HEK293T (cell line): Measurements from ENCODE around the gene FGGY.

Source experiments
- ARNT ChIP-seq: fragments of 450-650 bp; IDR thresholded peaks from 2 replicates; pipeline ENCODE4 v1.6.1; 2017; ENCODE audit warnings: mild to moderate bottlenecking
- BHLHE40 ChIP-seq: fragments of 450-650 bp; IDR thresholded peaks from 2 replicates; pipeline ENCODE4 v1.6.1; 2016; ENCODE audit warnings: mild to moderate bottlenecking, moderate library complexity, borderline replicate concordance
- ELF4 ChIP-seq: fragments of 450-650 bp; IDR thresholded peaks from 2 replicates; pipeline ENCODE4 v1.6.1; 2017; ENCODE audit warnings: antibody characterized with exemption
- FOXM1 ChIP-seq: fragments of 450-650 bp; IDR thresholded peaks from 2 replicates; pipeline ENCODE4 v1.6.1; 2017; ENCODE audit warnings: mild to moderate bottlenecking, borderline replicate concordance
- L3MBTL2 ChIP-seq: fragments of 450-650 bp; conservative IDR thresholded peaks from 2 replicates; pipeline ENCODE4 v1.6.1; 2016; ENCODE audit warnings: mild to moderate bottlenecking
- LEF1 ChIP-seq: fragments of 450-650 bp; IDR thresholded peaks from 2 replicates; pipeline ENCODE4 v1.6.1; 2017; ENCODE audit warnings: mild to moderate bottlenecking, borderline replicate concordance
- SP1 ChIP-seq: fragments of 450-650 bp; IDR thresholded peaks from 2 replicates; pipeline ENCODE4 v1.6.1; 2017
- SUZ12 ChIP-seq: fragments of 450-650 bp; IDR thresholded peaks from 2 replicates; pipeline ENCODE4 v1.6.1; 2016; ENCODE audit warnings: mild to moderate bottlenecking
- TARDBP ChIP-seq: fragments of 450-650 bp; IDR thresholded peaks from 2 replicates; pipeline ENCODE4 v1.6.1; 2016
- TF ChIP-seq, protein P1 (sequence below): fragments of 450-650 bp; IDR thresholded peaks from 2 replicates; pipeline ENCODE4 v1.6.1; 2016

DNA sequence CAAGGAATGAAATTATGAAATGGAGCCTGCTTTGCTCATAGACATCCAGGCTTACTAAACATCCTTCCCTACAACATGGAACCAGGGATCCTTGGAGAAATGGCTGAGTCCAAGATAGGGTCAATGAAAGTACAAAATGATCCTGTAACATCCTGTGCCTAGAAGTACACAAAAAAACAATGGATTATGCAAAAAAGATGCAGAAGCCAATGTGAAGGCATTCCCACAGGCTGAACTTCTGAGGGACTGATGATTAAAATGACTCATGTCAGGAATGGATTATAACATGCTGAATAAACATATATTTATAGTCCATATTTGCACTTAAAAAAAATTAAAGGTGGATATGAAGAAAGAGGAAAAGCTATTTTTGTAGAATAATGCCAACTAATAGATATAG, 507.4 kb downstream of the FGGY start:
- TF ChIP-seq ELF4 (no peak), FOXM1 (no peak), LEF1 (no peak), TARDBP (no peak), BHLHE40 (no peak), SP1 (no peak), SUZ12 (no peak), ARNT (no peak), L3MBTL2 (no peak)
- TF ChIP-seq, protein P1, sequence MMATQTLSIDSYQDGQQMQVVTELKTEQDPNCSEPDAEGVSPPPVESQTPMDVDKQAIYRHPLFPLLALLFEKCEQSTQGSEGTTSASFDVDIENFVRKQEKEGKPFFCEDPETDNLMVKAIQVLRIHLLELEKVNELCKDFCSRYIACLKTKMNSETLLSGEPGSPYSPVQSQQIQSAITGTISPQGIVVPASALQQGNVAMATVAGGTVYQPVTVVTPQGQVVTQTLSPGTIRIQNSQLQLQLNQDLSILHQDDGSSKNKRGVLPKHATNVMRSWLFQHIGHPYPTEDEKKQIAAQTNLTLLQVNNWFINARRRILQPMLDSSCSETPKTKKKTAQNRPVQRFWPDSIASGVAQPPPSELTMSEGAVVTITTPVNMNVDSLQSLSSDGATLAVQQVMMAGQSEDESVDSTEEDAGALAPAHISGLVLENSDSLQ = no peak
